Lower leg skin (tissue), 4 donors: Measurements from ENCODE around the gene DNAJC4. TPM values are rescaled to one million over a fixed set of nuclear protein-coding genes. Genes with fewer than 3 reads are reported as not detected.

Experiments
- DNase-seq, 2 donors: peaks; one replicate each; pipeline ENCODE4 v3.0.0-alpha.2; 2019; ENCODE audit warnings: low spot score in 2 of 2
- H3K4me3 ChIP-seq: fragments of 200-600 bp; sonication (generic); 2 replicates; pipeline ENCODE4 v1.5.1; 2017; ENCODE audit warnings: mild to moderate bottlenecking, low read depth; ENCODE audit not compliant: poor library complexity, severe bottlenecking
- CTCF ChIP-seq, 3 donors: fragments of 450-650 bp; IDR thresholded peaks; one replicate each; pipeline ENCODE4 v1.5.1; 2016; ENCODE audit warnings: antibody characterized with exemption in 3 of 3, mild to moderate bottlenecking in 3 of 3, moderate library complexity in 2 of 3
- POLR2A ChIP-seq, 2 donors: fragments of 450-650 bp; IDR thresholded peaks; one replicate each; pipeline ENCODE4 v1.6.1; 2016 to 2017; ENCODE audit warnings: antibody characterized with exemption in 2 of 2, mild to moderate bottlenecking in 1 of 2, moderate library complexity in 1 of 2
- WGBS, 2 donors: methylation state at CpG; one replicate each; pipeline ENCODE4 v1.1.5; 2018; 5-methylcytosine and 5-hydroxymethylcytosine counted together
- intact Hi-C: fragments of 100-400 bp; cut with DNase I; formaldehyde crosslinking; loops from one replicate; pipeline ENCODE4 v1.15.0; 2023; ENCODE audit warnings: low total_unique reads
- total RNA-seq, 4 donors: library from RNA; depleted of rRNA; stranded (reverse); fragments of >200 nt; gene quantifications; one replicate each; pipeline ENCODE4 v1.1.0, GENCODE V29; 2016

The DNAJC4 gene
- total RNA-seq, 4 donors from 2014 or later: 19.2 to 37.6 (median 30.8) TPM

GRCh38 chr11:64201543-64201942, 28.8 kb upstream of the DNAJC4 start:
- intact Hi-C loops: no loop called here
- TF ChIP-seq POLR2A (IDR thresholded peaks at IDR 0.05) (no peak), CTCF (IDR thresholded peaks at IDR 0.05) (no peak)
- 77 to 81% methylated on average over 3 of the region's 3 CpGs for WGBS, 2 donors
- DNase-seq: no peak
- no peak overlapping the region for H3K4me3 ChIP-seq

- WGBS, 2 donors: 94% methylated on average over 9 of the region's 9 CpGs
- DNase-seq: no peak
- intact Hi-C loops: no loop called here
- H3K4me3 ChIP-seq: no peak overlapping the region
- TF ChIP-seq POLR2A (IDR thresholded peaks at IDR 0.05) (no peak), CTCF (IDR thresholded peaks at IDR 0.05) (no peak)
These were observed 27.4 kb upstream of the DNAJC4 start for GRCh38 chr11:64202992-64203391.

GRCh38 chr11:64203421-64204079, 26.8 kb upstream of the DNAJC4 start:
- intact Hi-C loops: no loop called here
- WGBS, 2 donors: 90 to 92% methylated on average over 27 of the region's 27 CpGs

GRCh38 chr11:64204080-64204440, 26.3 kb upstream of the DNAJC4 start:
- intact Hi-C loops: no loop called here
- TF ChIP-seq POLR2A (IDR thresholded peaks at IDR 0.05): no peak
- no peak for TF ChIP-seq CTCF (IDR thresholded peaks at IDR 0.05)
- 71 to 75% methylated on average over 16 of the region's 16 CpGs for WGBS, 2 donors
- no peak for DNase-seq
- H3K4me3 ChIP-seq: no peak overlapping the region

More at GRCh38 chr11:64203421-64204079, 26.8 kb upstream of the DNAJC4 start:
- no peak for TF ChIP-seq POLR2A (IDR thresholded peaks at IDR 0.05)
- TF ChIP-seq CTCF (IDR thresholded peaks at IDR 0.05): no peak
- DNase-seq: no peak
- no peak overlapping the region for H3K4me3 ChIP-seq

GRCh38 chr11:64204464-64204989, 25.8 kb upstream of the DNAJC4 start:
- intact Hi-C loops: no loop called here
- DNase-seq: peak; percentile 89 to 96

More at GRCh38 chr11:64204464-64204989, 25.8 kb upstream of the DNAJC4 start:
- TF ChIP-seq POLR2A (IDR thresholded peaks at IDR 0.05) (no peak), CTCF (IDR thresholded peaks at IDR 0.05) (peak in 1 of 3 donors; percentile 57)
- WGBS, 2 donors: 19 to 23% methylated on average over 7 of the region's 7 CpGs
- no peak overlapping the region for H3K4me3 ChIP-seq
